DOHH2 (cell line): ENCODE measurements around the gene BSND.

Source experiments
- H3F3A ChIP-seq: fragments of 200-600 bp; sonication (generic), shearing (Covaris generic); 2 replicates; pipeline ENCODE4 v1.6.0; 2016; ENCODE audit warnings: antibody characterized with exemption, mild to moderate bottlenecking; ENCODE audit not compliant: control insufficient read depth, insufficient read depth
- H3K27ac ChIP-seq: fragments of 200-600 bp; sonication (generic); 2 replicates; pipeline ENCODE4 v1.5.1; 2014; ENCODE audit warnings: low read depth, mild to moderate bottlenecking, low read length, moderate library complexity
- H3K27me3 ChIP-seq: fragments of 200-600 bp; sonication (generic); 2 replicates; pipeline ENCODE4 v1.6.1; 2014; ENCODE audit warnings: mild to moderate bottlenecking, low read length, mixed read lengths; ENCODE audit not compliant: control insufficient read depth
- H3K36me3 ChIP-seq: fragments of 200-600 bp; sonication (generic); 2 replicates; pipeline ENCODE4 v1.6.1; 2014; ENCODE audit warnings: mild to moderate bottlenecking, low read length, moderate library complexity, mixed read lengths; ENCODE audit not compliant: control insufficient read depth
- H3K4me1 ChIP-seq: fragments of 200-600 bp; sonication (generic); 2 replicates; pipeline ENCODE4 v1.6.1; 2014; ENCODE audit warnings: mild to moderate bottlenecking, low read length, mixed read lengths; ENCODE audit not compliant: control insufficient read depth
- H3K4me2 ChIP-seq: fragments of 200-600 bp; sonication (generic); 2 replicates; pipeline ENCODE4 v1.6.0; 2014; ENCODE audit warnings: mild to moderate bottlenecking, low read length, moderate library complexity
- H3K4me3 ChIP-seq: fragments of 200-600 bp; sonication (generic); 2 replicates; pipeline ENCODE4 v1.5.1; 2014; ENCODE audit warnings: mild to moderate bottlenecking, low read length, mixed read lengths
- H3K79me2 ChIP-seq: fragments of 200-600 bp; sonication (generic); 2 replicates; pipeline ENCODE4 v1.6.1; 2014; ENCODE audit warnings: mild to moderate bottlenecking, low read length, mixed read lengths; ENCODE audit not compliant: control insufficient read depth
- H3K9me2 ChIP-seq: fragments of 200-600 bp; sonication (generic); replicated peaks from 2 replicates; pipeline ENCODE4 v1.6.1; 2014; ENCODE audit warnings: mild to moderate bottlenecking, low read length, mixed read lengths; ENCODE audit not compliant: control insufficient read depth
- H3K9me3 ChIP-seq: fragments of 200-600 bp; sonication (generic); 2 replicates; pipeline ENCODE4 v1.6.1; 2014; ENCODE audit warnings: antibody characterized with exemption, low read length, mixed read lengths; ENCODE audit not compliant: control insufficient read depth, insufficient read depth
- H4K20me1 ChIP-seq: fragments of 200-600 bp; sonication (generic); 2 replicates; pipeline ENCODE4 v1.6.0; 2014; ENCODE audit warnings: low read depth, mild to moderate bottlenecking, antibody characterized with exemption, low read length, moderate library complexity; ENCODE audit not compliant: control insufficient read depth, insufficient read depth
- EZH2phosphoT487 ChIP-seq: fragments of 200-600 bp; sonication (generic); IDR thresholded peaks from 2 replicates; pipeline ENCODE4 v1.6.1; 2017; ENCODE audit warnings: borderline replicate concordance, mild to moderate bottlenecking, antibody characterized with exemption, low read length, moderate library complexity, mixed read lengths
- TF ChIP-seq, protein P1 (sequence below): fragments of 200-600 bp; sonication (generic); IDR thresholded peaks from one replicate; pipeline ENCODE4 v1.5.1; 2014; ENCODE audit warnings: antibody characterized with exemption, mild to moderate bottlenecking, low read depth, low read length; ENCODE audit not compliant: poor library complexity, severe bottlenecking

Gene BSND

DNA sequence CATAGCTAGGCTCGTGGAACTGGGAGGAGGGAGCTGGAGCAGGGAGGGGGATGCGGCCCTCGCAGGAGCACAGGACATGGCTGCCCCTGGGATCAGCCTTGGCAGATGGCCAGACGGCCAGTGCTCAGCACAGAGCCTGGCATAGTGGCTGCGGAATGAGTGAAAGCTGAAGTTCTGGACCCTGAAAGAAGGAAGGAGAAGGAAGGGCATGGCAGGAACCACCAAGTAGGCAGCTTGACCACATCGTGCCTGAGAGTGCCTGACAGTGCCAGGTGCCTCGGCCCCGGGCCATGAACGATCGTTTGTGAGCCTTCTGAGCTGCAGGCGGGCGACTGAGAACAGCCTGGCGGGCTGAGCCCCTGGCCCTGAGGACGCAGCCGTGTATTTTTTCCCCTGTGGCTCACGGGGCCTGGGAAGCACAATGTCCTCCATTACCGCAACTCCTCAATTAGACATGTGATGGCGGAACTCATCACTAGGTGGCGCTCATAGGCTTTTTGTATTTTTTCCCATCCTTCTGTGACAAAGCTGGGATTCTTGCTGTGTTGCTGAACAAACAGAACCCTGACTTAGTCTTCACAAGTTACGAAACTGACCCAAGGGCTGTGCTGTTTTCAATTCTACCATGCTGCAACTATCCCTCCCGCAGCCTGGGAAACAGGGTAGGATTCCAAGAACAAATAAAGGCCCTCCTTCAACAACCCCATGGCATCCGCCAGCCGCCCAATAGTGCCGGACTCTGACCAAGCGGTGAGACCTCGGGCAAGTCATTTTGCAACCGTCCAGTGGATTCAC lies 48.2 kb upstream of the BSND start:
- Histone ChIP-seq H3K9me3 (no peaks in the 10 kb centered on the region), H3K4me2 (no peak overlapping the region)

DNA sequence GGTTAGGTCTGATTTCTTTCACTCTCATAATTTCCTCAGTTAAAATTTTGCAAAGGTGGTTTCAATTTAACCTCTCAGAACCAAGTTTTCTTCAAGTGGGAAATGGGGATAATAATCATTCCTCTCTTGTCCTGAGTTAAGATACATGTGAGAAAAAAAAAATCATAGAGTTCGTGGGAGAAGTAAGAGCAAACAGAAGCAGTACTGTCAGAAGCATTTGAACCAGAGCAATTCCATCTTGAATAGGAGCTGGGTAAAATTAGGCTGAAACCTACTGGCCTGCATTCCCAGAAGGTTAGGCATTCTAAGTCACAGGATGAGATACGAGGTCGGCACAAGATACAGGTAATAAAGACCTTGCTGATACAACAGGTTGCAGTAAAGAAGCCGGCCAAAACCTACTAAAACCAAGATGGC lies 46.9 kb upstream of the BSND start:
- Histone ChIP-seq H3K27ac (no peak overlapping the region), H3K27me3 (peaks cover 4% of the 10 kb centered on the region), H3K4me2 (no peak overlapping the region), H4K20me1 (no peaks in the 10 kb centered on the region), H3F3A (no peaks in the 10 kb centered on the region), H3K9me2 (no peaks in the 10 kb centered on the region), H3K9me3 (no peaks in the 10 kb centered on the region), H3K4me1 (no peaks in the 10 kb centered on the region), H3K36me3 (no peaks in the 10 kb centered on the region), H3K79me2 (no peaks in the 10 kb centered on the region), H3K4me3 (no peak overlapping the region)
- TF ChIP-seq, protein P1, sequence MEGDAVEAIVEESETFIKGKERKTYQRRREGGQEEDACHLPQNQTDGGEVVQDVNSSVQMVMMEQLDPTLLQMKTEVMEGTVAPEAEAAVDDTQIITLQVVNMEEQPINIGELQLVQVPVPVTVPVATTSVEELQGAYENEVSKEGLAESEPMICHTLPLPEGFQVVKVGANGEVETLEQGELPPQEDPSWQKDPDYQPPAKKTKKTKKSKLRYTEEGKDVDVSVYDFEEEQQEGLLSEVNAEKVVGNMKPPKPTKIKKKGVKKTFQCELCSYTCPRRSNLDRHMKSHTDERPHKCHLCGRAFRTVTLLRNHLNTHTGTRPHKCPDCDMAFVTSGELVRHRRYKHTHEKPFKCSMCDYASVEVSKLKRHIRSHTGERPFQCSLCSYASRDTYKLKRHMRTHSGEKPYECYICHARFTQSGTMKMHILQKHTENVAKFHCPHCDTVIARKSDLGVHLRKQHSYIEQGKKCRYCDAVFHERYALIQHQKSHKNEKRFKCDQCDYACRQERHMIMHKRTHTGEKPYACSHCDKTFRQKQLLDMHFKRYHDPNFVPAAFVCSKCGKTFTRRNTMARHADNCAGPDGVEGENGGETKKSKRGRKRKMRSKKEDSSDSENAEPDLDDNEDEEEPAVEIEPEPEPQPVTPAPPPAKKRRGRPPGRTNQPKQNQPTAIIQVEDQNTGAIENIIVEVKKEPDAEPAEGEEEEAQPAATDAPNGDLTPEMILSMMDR: no peak
- no peak for TF ChIP-seq EZH2phosphoT487

More for the DNA sequence above, 48.2 kb upstream of the BSND start:
- Histone ChIP-seq H3K79me2 (no peaks in the 10 kb centered on the region), H3K4me3 (no peak overlapping the region), H3K36me3 (no peaks in the 10 kb centered on the region), H3K27me3 (peaks cover under 1% of the 10 kb centered on the region), H3K9me2 (no peaks in the 10 kb centered on the region), H3F3A (no peaks in the 10 kb centered on the region), H3K27ac (no peak overlapping the region), H3K4me1 (no peaks in the 10 kb centered on the region), H4K20me1 (no peaks in the 10 kb centered on the region)
- TF ChIP-seq EZH2phosphoT487: no peak
- TF ChIP-seq, protein P1: peak; percentile 80

DNA sequence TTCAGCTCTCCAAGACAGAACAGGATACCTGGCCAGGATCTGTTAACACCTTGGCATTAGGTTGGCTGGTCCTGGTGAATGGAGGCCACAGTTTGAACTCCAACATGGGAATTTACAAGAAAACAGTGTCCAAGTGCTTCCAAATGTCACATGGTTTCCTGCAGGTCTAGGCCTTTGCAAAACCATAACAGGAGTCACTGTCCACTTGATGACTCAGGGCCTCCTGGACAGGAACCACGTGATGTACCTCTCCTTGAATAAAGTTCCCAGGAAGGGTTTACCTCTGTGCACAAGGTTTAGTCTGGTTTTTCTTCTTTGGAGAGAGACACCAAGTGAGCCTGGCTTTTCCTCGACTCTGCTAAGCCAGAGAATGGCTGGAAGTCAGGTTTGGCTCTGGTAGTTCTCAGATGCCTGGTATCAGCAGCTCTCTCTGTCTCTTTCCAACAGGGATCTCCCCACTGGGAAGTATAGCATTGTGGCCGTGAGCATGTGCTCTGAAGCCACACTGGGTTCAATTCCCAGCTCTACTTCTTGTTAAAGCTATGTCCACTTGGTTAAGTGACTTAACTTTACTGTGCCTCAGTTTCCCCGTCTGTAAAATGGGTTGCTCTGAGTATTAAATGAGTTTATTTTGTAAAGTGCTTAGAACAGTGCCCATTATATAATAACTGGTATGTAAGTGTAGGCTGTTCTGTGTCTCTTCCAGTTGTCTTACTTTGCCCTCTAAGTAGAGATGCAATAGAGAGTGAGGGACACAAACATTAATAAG lies 45.6 kb upstream of the BSND start:
- no peak for TF ChIP-seq EZH2phosphoT487
- TF ChIP-seq, protein P1: no peak
- Histone ChIP-seq H4K20me1 (no peaks in the 10 kb centered on the region), H3K36me3 (no peaks in the 10 kb centered on the region), H3K9me2 (no peaks in the 10 kb centered on the region), H3K4me2 (no peak overlapping the region), H3K4me1 (no peaks in the 10 kb centered on the region), H3F3A (no peaks in the 10 kb centered on the region), H3K27ac (no peak overlapping the region), H3K27me3 (peaks cover 10% of the 10 kb centered on the region), H3K9me3 (no peaks in the 10 kb centered on the region), H3K79me2 (no peaks in the 10 kb centered on the region), H3K4me3 (no peak overlapping the region)
